Neural progenitor cell (in vitro differentiated cells): ENCODE data around the gene MED27. TPM values are rescaled to one million over a fixed set of nuclear protein-coding genes. Genes with fewer than 3 reads are reported as not detected.

Experiments
- DNase-seq: peaks from one replicate; pipeline ENCODE4 v3.0.0-alpha.2; 2016; ENCODE audit warnings: low spot score
- H2AFZ ChIP-seq: fragments of 200-600 bp; sonication (generic); replicated peaks from 2 replicates; pipeline ENCODE4 v1.6.1; 2016; ENCODE audit warnings: antibody characterized with exemption
- H3F3A ChIP-seq: fragments of 200-600 bp; sonication (generic); 2 replicates; pipeline ENCODE4 v1.6.1; 2016; ENCODE audit warnings: antibody characterized with exemption, low read depth
- H3K27ac ChIP-seq: fragments of 200-600 bp; sonication (generic); 2 replicates; pipeline ENCODE4 v1.5.1; 2016; ENCODE audit warnings: mild to moderate bottlenecking
- H3K27me3 ChIP-seq: fragments of 200-600 bp; sonication (generic); 2 replicates; pipeline ENCODE4 v1.6.1; 2016; ENCODE audit warnings: mild to moderate bottlenecking, moderate library complexity
- H3K36me3 ChIP-seq: fragments of 200-600 bp; sonication (generic); 2 replicates; pipeline ENCODE4 v1.5.1; 2016
- H3K4me1 ChIP-seq: fragments of 200-600 bp; sonication (generic); 2 replicates; pipeline ENCODE4 v1.6.1; 2016; ENCODE audit warnings: mixed run types
- H3K4me2 ChIP-seq: fragments of 200-600 bp; sonication (generic); 2 replicates; pipeline ENCODE4 v1.6.1; 2016
- H3K4me3 ChIP-seq: fragments of 200-600 bp; sonication (generic); 2 replicates; pipeline ENCODE4 v1.5.1; 2016
- H3K79me2 ChIP-seq: fragments of 200-600 bp; sonication (generic); 2 replicates; pipeline ENCODE4 v1.6.1; 2016; ENCODE audit warnings: low read depth
- H3K9ac ChIP-seq: fragments of 200-600 bp; sonication (generic); 2 replicates; pipeline ENCODE4 v1.6.1; 2016
- H3K9me3 ChIP-seq: fragments of 200-600 bp; sonication (generic); 2 replicates; pipeline ENCODE4 v1.5.1; 2016; ENCODE audit warnings: low read depth
- H4K20me1 ChIP-seq: fragments of 200-600 bp; sonication (generic); 2 replicates; pipeline ENCODE4 v1.6.1; 2016; ENCODE audit warnings: low read depth
- H3K27ac Mint-ChIP-seq: 3 replicates; pipeline ENCODE4 v1.8.0; 2021; ENCODE audit warnings: mixed read lengths
- H3K27me3 Mint-ChIP-seq: 2 replicates; pipeline ENCODE4 v1.8.0; 2022; ENCODE audit warnings: low read depth, mild to moderate bottlenecking, inconsistent platforms, moderate library complexity, mixed read lengths; ENCODE audit not compliant: insufficient read depth
- H3K36me3 Mint-ChIP-seq: 3 replicates; pipeline ENCODE4 v1.8.0; 2021; ENCODE audit warnings: mixed read lengths
- H3K4me1 Mint-ChIP-seq: 3 replicates; pipeline ENCODE4 v1.8.0; 2021; ENCODE audit warnings: mixed read lengths
- H3K4me3 Mint-ChIP-seq: 3 replicates; pipeline ENCODE4 v1.8.0; 2021; ENCODE audit warnings: mild to moderate bottlenecking, moderate library complexity, mixed read lengths
- H3K9me3 Mint-ChIP-seq: 3 replicates; pipeline ENCODE4 v1.8.0; 2020; ENCODE audit warnings: mixed read lengths
- CTCF ChIP-seq: fragments of 200-600 bp; sonication (generic); IDR thresholded peaks from 2 replicates; pipeline ENCODE4 v1.5.1; 2017; ENCODE audit warnings: antibody characterized with exemption, mild to moderate bottlenecking
- EZH2 ChIP-seq: fragments of 200-600 bp; sonication (generic); IDR thresholded peaks from 2 replicates; pipeline ENCODE4 v1.6.1; 2017; ENCODE audit warnings: antibody characterized with exemption, mild to moderate bottlenecking, moderate library complexity
- EZH2phosphoT487 ChIP-seq: fragments of 200-600 bp; sonication (generic); IDR thresholded peaks from 2 replicates; pipeline ENCODE4 v1.6.1; 2017; ENCODE audit warnings: antibody characterized with exemption
- total RNA-seq: library from RNA; depleted of rRNA; stranded (reverse); fragments of >200 nt; gene quantifications from 2 replicates; pipeline ENCODE4 v1.2.3, GENCODE V29; 2015; ENCODE audit warnings: low replicate concordance

The MED27 gene
- total RNA-seq, 1 donor from 2014 or later: 15.1 TPM

DNA sequence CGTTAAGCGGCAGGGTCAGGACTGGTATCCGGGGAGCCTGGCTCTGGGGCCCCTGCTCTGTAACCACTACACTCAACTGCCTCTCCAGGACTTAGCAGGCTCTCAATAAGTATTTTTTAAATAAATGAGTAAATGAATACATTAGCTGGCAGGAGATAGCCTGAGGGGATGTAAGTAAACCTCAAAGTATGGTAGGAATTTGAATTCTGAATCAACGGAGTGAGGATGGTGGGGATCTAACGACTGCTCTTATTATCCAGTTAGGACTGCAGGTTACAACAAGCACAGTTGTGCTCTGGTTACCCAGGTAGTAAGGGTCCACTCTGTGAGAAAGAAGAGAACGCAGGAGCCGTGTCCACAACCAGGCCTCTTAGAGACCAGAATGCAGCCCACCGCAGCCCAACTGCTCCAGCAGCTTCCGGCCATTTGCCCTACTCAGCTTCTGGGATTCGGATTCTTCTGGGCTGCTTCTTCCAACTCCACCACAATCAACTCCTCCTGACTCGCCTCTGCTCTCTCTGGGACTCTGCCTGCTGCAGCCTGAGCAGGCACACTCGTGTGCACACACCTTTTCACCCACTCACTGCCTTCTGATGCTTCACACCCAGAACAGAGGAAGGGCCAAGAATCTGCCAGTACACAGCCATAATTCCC, 52.6 kb downstream of the MED27 start:
- H3K4me3 ChIP-seq: no peak overlapping the region
- H4K20me1 ChIP-seq: peaks cover 60% of the 10 kb centered on the region
- no peaks in the 10 kb centered on the region for H3K9me3 ChIP-seq
- TF ChIP-seq EZH2phosphoT487 (no peak), EZH2 (no peak), CTCF (no peak)
- no peaks in the 10 kb centered on the region for H3F3A ChIP-seq
- DNase-seq: no peak
- Mint-ChIP-seq H3K36me3 (no peaks in the 10 kb centered on the region), H3K4me1 (peaks cover 11% of the 10 kb centered on the region), H3K4me3 (no peak overlapping the region), H3K27me3 (peaks cover 2% of the 10 kb centered on the region), H3K27ac (no peak overlapping the region), H3K9me3 (no peaks in the 10 kb centered on the region)
- peaks cover 22% of the 10 kb centered on the region for H3K79me2 ChIP-seq
- no peak overlapping the region for H3K27ac ChIP-seq
- H3K27me3 ChIP-seq: no peaks in the 10 kb centered on the region
- peaks cover 8% of the 10 kb centered on the region for H3K4me1 ChIP-seq
- no peak overlapping the region for H3K4me2 ChIP-seq
- H2AFZ ChIP-seq: no peak overlapping the region
- no peaks in the 10 kb centered on the region for H3K36me3 ChIP-seq
- H3K9ac ChIP-seq: no peak overlapping the region

GRCh38 chr9:132025766-132026165, 53.9 kb downstream of the MED27 start:
- no peaks in the 10 kb centered on the region for H3K36me3 Mint-ChIP-seq
- H3K9ac ChIP-seq: no peak overlapping the region
- H3K4me3 ChIP-seq: no peak overlapping the region
- TF ChIP-seq EZH2phosphoT487: no peak
- TF ChIP-seq EZH2: no peak
- TF ChIP-seq CTCF: no peak
- H3K4me2 ChIP-seq: no peak overlapping the region
- H3K27me3 ChIP-seq: no peaks in the 10 kb centered on the region
- H3K9me3 ChIP-seq: no peaks in the 10 kb centered on the region
- H3K4me1 ChIP-seq: peaks cover 18% of the 10 kb centered on the region
- H3K9me3 Mint-ChIP-seq: no peaks in the 10 kb centered on the region
- no peak overlapping the region for H3K27ac ChIP-seq
- DNase-seq: no peak
- peaks cover 2% of the 10 kb centered on the region for H3K27me3 Mint-ChIP-seq
- no peak overlapping the region for H2AFZ ChIP-seq
- no peak overlapping the region for H3K27ac Mint-ChIP-seq
- H3K36me3 ChIP-seq: no peaks in the 10 kb centered on the region
- peaks cover 58% of the 10 kb centered on the region for H4K20me1 ChIP-seq
- peaks cover 18% of the 10 kb centered on the region for H3K4me1 Mint-ChIP-seq
- peaks cover 26% of the 10 kb centered on the region for H3K79me2 ChIP-seq
- H3F3A ChIP-seq: no peaks in the 10 kb centered on the region
- H3K4me3 Mint-ChIP-seq: no peak overlapping the region

GRCh38 chr9:132024589-132024988, 55.1 kb downstream of the MED27 start:
- no peak for DNase-seq
- peak overlapping the region; percentile 8 for H3K4me2 ChIP-seq
- H3K4me1 ChIP-seq: peaks cover 23% of the 10 kb centered on the region
- H3K36me3 ChIP-seq: no peaks in the 10 kb centered on the region
- no peak overlapping the region for H3K27ac Mint-ChIP-seq
- no peak overlapping the region for H3K4me3 ChIP-seq
- peaks cover 2% of the 10 kb centered on the region for H3K27me3 Mint-ChIP-seq
- no peak overlapping the region for H3K27ac ChIP-seq
- no peak for TF ChIP-seq EZH2phosphoT487
- TF ChIP-seq CTCF: no peak
- TF ChIP-seq EZH2: no peak
- no peak overlapping the region for H3K9ac ChIP-seq
- H4K20me1 ChIP-seq: peaks cover 58% of the 10 kb centered on the region
- H3K27me3 ChIP-seq: no peaks in the 10 kb centered on the region
- H3K79me2 ChIP-seq: peaks cover 20% of the 10 kb centered on the region
- no peaks in the 10 kb centered on the region for H3K36me3 Mint-ChIP-seq
- H3K4me3 Mint-ChIP-seq: no peak overlapping the region
- H3K4me1 Mint-ChIP-seq: peaks cover 15% of the 10 kb centered on the region
- no peaks in the 10 kb centered on the region for H3K9me3 ChIP-seq
- no peak overlapping the region for H2AFZ ChIP-seq
- H3K9me3 Mint-ChIP-seq: no peaks in the 10 kb centered on the region
- no peaks in the 10 kb centered on the region for H3F3A ChIP-seq
